HG03439 (cell line): Measurements from ENCODE around the gene TMEM203.

Source experiments
- ATAC-seq: cut with Tn5 transposase; IDR thresholded peaks from one replicate; pipeline ENCODE4 v1.9.1; 2021; ENCODE audit warnings: mild to moderate bottlenecking, moderate library complexity; ENCODE audit not compliant: unreplicated experiment

The TMEM203 gene

DNA sequence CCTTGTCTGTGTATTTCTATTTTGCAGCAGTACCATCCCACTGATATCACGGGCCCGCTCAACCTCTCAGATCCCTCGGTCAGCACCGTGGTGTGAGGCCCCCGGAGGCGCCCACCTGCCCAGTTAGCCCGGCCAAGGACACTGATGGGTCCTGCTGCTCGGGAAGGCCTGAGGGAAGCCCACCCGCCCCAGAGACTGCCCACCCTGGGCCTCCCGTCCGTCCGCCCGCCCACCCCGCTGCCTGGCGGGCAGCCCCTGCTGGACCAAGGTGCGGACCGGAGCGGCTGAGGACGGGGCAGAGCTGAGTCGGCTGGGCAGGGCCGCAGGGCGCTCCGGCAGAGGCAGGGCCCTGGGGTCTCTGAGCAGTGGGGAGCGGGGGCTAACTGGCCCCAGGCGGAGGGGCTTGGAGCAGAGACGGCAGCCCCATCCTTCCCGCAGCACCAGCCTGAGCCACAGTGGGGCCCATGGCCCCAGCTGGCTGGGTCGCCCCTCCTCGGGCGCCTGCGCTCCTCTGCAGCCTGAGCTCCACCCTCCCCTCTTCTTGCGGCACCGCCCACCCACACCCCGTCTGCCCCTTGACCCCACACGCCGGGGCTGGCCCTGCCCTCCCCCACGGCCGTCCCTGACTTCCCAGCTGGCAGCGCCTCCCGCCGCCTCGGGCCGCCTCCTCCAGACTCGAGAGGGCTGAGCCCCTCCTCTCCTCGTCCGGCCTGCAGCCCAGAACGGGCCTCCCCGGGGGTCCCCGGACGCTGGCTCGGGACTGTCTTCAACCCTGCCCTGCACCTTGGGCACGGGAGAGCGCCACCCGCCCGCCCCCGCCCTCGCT lies 37.5 kb downstream of the TMEM203 start:
- ATAC-seq: no peak

DNA sequence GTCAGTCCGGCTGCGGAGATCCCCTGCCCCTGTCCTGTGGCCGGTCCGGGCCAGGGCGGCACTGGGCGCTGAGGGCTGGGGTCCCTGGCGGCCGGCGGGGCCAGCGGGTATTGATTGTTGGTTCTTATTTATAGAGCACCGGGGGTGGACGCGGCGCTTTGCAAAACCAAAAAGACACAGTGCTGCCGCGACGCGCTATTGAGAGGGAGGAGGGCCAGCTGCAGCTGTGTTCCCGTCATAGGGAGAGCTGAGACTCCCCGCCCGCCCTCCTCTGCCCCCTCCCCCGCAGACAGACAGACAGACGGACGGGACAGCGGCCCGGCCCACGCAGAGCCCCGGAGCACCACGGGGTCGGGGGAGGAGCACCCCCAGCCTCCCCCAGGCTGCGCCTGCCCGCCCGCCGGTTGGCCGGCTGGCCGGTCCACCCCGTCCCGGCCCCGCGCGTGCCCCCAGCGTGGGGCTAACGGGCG lies 38.1 kb downstream of the TMEM203 start:
- ATAC-seq: no peak

DNA sequence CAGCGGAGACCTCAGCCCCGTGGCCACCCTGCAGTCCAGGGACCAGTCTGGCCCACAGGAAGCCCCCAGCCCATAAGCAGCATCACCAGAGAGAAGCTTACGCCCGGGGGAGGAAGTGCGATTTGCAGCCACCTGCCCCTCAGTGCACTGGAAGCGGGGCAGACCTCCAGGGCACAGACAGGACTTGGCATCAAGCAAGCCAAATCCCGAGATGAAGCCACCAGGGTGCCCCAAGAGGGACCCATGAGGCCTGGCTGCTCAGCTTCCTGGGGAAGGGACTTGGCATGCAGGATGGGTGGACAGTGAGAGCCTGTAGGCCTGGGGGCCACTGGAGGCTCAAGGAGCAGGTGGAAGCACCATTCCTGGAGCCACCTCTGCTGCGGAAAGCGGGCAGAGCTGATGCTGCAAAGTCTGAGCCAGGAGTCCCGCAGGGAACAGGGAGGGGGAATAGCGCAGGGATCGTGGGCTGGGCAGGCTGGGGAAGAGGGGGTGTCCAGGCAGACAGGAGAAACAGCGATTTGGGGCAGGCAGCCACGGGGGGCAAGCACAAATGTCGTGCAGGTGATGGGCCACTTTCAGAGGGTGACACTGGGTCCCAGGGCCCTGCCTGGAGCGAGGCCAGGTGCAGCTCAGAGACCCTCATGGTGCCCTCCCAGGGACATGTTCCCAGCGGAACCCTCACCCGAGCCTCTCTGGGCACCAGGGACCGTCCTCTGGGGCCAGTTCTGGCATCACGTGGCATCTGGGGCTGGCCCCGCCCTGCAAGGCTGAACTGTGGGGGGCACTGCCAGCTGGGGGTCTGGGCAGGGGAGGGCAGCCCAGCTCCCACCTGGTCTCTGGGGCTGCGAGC lies 38.8 kb downstream of the TMEM203 start:
- ATAC-seq: no peak

DNA sequence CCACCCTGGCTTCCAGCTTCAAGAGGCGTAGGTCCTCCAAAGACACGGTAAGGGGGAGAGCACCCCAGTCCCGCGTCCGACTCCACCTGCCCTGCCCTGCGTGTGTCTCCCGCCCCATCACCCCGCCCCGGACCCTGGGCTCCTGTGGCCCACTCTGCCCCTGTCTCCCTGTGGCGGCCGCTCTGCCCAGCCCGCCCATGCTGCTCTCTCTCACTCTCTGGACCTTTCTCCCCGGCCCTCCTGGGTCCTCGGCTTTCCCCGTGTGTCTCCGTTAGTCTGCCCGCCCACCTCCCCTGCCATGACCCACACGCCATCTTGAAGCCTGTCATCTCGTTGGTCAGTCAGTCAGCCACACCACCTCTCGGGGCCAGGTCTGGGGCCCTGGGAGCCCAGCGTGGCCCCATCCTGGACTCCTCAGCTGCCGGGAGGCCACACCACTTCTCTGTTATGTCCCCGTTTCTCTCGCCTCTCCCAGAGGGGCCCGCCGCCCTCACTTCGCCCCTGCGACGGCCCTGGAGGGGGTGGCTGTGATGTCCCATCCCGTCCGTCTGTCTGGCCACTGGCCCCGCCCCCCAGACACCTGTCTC lies 40.1 kb downstream of the TMEM203 start:
- ATAC-seq: no peak

DNA sequence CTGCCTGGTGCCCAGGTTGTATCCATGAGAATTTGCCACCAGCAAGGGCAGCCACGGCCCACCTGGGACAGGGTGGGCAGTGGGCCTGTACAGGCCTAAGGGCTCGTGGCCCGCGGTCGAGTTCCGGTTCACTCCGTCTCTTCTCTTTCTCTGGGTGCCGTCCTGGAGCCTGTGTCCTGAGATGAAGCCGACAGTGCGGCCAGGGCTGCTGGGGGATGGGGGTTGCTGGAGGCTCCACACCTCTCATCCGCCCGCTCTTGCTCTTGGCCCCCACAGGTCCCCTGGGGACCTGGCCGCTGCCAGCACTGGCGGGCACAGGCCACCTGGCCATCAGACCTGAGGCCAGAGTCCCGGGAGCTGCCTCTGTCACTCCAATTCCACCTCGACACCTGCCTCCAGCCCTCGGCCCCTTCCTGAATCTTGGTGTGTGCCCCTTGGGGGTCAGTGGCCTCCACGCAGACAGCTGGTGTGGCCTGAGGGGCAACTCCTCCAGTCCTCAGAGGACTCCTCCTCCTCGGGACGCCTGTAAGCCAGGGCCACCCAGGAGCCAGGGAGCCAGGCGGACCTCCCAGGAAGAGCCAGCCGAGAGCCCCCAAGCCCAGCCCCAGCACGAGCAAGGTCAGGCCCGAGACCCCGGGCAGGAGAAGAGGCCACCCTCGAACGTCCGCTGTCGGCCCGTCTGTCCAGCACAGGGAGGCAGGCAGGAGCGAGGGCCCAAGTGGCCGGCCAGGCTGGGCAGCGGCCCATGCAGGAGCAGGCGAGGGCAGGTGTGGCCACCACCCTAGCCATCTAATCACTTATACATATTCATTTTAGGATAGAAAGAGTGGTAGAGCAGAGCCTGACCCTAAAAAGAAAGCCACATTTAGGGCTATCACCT lies 40.8 kb downstream of the TMEM203 start:
- ATAC-seq: no peak

DNA sequence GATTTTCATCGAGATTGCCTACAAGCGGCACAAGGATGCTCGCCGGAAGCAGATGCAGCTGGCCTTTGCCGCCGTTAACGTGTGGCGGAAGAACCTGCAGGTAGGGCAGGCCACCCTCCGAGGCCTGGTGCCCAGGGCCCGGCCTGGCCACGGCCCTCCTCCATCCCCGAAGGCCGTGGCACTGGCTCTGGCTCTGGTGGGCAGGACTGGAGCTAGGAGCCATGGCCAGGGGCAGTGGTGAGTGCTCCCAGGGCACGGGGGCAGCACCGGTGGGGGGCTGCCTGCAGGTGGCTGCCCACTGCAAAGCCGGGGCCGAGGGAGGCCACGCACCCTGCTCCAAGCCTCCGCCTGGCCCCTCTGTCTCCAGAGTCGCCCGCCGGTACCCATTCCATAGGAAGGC lies 41.6 kb downstream of the TMEM203 start:
- no peak for ATAC-seq

DNA sequence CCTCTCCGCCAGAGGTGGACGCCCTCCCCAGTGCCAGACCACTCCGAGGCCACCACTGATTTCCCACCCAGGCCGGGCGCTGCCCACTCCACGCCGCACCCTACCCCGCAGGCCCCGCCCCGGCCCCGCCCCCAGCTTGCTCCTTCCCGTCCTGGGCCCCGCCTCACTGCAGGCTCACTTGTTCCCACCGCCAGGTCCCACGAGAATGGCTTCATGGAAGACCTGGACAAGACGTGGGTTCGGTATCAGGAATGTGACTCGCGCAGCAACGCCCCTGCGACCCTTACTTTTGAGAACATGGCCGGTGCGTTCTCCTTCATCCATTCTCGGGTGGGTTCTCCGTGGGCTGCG lies 42.1 kb downstream of the TMEM203 start:
- no peak for ATAC-seq

DNA sequence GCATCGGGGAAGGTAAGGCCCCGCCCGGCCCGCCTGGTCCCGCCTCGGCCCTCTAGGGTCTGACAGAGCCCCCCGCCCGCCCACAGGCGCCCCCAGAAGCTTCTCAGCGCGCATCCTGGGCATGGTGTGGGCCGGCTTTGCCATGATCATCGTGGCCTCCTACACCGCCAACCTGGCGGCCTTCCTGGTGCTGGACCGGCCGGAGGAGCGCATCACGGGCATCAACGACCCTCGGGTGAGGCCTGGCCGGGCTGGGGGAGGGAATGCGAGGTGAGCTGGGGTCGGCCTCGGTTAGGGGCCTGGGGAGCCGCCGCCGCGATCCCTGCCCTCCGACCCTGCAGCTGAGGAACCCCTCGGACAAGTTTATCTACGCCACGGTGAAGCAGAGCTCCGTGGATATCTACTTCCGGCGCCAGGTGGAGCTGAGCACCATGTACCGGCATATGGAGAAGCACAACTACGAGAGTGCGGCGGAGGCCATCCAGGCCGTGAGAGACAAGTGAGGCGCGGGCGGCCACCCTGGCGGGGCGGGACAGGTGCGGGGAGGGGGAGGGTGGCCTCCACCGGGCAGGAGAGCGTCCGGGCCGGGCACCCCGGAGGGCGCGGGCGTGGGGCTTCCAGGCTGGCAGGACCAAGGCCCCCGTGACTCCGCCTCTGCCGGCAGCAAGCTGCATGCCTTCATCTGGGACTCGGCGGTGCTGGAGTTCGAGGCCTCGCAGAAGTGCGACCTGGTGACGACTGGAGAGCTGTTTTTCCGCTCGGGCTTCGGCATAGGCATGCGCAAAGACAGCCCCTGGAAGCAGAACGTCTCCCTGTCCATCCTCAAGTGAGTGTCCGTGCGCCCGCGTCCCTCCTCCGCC lies 42.7 kb downstream of the TMEM203 start:
- no peak for ATAC-seq

DNA sequence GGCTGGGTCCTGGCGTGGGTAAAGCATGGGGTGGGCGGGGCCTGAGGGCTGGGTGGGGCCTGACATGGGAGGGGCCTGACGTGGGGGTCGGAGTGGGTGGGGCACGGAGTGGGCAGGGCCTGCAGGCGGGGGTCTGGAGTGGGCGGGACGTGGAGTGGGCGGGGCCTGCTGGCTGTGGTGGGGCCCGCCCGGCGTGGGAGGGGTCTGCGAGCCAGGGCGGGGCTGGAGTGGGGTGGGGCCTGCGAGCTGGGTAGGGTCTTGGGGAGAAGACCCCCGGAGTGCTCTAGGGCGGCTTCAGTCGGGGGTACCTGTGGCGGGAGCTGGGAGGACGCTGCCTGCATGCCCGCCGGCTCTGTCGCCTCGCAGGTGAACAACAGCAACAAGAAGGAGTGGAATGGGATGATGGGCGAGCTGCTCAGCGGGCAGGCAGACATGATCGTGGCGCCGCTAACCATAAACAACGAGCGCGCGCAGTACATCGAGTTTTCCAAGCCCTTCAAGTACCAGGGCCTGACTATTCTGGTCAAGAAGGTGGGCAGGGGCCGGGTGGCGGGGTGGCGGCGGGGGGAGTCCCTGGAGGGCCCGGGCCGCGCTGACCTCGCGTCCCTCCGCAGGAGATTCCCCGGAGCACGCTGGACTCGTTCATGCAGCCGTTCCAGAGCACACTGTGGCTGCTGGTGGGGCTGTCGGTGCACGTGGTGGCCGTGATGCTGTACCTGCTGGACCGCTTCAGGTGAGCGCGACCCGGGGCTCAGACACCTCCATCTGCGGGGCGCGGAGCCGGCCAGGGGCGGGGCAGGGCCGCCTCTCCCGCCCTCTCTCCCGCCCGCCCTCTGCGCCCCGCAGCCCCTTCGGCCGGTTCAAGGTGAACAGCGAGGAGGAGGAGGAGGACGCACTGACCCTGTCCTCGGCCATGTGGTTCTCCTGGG lies 43.6 kb downstream of the TMEM203 start:
- no peak for ATAC-seq

DNA sequence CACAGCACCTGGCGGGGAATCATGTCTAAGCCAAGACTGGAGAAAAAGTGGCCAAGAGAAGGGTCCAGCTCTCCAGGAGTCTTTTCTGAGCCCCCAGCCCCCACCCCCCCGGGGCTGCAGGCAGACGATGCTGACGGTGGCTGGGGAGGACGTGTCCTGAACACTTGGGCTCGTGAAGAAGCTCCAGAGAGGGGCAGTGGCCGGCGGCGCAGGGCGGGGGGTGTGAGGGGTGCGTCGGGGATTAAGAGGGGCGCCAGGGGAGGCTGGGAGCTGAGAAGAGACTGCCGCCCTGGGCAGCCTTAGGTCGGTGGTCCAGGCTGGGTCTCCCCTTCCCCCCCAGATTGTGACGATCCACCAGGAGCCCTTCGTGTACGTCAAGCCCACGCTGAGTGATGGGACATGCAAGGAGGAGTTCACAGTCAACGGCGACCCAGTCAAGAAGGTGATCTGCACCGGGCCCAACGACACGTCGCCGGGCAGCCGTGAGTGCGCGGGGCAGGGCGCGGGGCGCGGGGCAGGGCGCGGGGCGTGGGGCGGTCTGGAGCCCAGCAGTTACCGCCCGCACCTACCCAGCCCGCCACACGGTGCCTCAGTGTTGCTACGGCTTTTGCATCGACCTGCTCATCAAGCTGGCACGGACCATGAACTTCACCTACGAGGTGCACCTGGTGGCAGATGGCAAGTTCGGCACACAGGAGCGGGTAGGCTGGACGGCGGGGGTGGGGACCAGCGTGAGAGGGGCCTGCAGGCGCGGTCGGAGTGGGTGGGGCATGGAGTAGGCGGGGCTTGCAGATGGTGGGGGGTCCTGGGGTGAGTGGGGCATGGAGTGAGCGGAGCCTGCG lies 44.5 kb downstream of the TMEM203 start:
- no peak for ATAC-seq

DNA sequence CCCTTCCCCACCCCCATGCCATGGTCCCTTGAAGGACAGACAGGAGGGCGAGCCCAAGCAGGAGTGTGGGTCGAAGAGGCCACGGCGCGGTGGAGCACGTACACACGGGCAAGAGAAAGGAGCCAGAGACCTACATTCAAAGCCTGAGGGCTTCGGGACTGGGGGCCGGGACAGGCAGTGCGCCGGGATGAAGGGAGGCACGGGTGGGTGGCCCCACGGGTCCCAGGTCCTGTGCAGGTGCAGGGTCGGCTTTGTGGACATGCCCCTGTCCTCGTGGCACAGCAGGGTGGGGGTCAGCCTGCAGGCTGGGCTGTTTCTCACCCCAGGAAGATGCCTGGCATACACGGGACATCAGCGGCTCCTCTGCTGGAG lies 45.4 kb downstream of the TMEM203 start:
- no peak for ATAC-seq

DNA sequence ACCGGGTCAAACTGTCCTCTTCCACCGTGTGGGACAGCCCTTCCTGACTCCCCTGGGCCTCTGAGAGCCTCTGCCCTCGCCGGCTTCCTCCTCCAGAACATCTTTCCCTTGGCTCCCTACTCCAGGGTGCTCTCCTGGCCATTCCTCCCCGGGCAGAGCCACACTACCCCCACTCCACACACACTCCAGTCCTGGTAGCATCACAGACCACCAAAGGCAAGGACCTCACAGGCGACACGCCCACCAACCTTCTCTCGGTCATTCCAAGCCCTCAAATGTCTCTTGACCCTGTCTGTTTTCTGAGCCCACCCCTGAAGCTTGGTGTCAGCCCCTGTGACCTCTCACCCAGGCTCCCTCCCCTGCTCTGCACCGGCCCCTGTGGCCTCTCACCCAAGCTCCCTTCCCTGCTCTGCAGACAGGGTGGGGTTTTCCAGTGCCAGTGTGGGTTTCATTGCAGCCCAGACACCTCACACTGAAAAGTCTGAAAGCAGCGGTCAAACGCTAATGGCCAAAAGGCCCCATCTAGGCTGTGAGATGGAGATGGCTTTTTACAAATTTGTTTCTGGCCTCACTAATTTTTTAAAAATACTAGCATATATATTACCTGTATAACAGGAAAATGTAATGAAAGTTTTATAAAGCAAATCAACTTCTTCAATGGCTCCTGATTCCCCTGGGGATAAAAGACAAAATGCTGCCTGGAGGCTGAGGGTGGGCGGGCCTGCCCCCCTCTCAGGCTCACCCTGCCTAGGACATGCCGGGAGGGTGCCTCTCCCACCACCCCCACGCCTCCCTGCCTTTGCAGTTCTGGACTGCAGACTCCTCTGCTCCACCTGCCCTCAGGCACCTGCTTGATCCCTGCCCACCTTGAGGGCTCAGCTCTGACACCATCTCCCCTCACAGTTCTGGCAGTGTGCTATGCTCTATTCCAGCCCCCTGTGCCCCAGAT lies 46.1 kb downstream of the TMEM203 start:
- no peak for ATAC-seq

DNA sequence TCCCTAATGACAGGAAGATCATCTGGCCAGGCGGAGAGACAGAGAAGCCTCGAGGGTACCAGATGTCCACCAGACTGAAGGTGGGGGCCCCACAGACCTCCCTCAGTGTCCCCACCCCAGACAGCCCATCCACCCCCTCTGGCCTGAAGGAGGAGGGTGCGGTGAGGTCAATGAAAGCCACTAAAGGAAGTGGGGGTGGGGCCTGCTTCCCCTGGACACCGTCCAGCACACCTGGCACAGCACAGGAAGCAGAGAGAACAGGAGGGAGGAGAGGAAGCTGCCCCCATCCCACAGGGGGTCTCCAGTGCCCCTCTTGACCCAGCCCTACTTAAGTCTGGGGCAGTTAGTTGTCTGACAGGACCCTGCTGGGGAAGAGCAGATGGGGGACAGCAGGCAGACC lies 46.8 kb downstream of the TMEM203 start:
- no peak for ATAC-seq

DNA sequence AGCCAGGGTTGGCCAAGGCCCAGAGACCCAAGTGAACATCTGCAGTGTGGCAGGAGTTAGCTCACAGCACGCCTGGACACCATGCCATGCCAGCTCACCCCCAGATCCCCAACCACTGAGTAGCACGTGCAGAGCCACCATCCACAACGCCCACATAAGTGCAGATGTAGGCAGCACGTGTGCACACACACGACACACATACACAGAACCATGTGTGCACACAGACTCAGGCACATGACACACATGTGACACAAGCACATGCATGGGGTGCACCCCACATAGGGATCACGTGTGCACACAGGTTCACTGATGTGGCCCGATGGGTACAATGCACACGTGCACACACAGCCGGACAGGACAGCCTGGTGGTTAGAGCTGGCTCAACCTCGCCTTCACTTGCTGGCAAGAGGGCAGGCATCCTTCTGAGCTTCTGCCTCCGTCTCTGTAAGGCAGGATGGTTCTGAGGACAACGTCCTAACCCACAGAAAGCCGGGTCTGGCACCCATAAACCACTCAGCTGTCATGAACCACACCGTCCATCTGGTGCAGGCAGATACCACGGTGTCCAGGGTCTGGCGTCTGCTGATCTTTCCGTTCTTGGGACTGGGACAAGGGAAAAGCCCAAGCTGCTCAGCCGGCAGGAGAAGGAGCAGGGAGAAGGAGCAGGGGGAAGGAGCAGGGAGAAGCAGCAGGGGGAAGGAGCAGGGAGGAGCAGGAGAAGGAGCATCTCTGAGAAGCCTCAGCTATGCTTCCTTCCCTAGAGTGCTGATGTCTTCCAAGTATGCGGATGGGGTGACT lies 47.6 kb downstream of the TMEM203 start:
- no peak for ATAC-seq

DNA sequence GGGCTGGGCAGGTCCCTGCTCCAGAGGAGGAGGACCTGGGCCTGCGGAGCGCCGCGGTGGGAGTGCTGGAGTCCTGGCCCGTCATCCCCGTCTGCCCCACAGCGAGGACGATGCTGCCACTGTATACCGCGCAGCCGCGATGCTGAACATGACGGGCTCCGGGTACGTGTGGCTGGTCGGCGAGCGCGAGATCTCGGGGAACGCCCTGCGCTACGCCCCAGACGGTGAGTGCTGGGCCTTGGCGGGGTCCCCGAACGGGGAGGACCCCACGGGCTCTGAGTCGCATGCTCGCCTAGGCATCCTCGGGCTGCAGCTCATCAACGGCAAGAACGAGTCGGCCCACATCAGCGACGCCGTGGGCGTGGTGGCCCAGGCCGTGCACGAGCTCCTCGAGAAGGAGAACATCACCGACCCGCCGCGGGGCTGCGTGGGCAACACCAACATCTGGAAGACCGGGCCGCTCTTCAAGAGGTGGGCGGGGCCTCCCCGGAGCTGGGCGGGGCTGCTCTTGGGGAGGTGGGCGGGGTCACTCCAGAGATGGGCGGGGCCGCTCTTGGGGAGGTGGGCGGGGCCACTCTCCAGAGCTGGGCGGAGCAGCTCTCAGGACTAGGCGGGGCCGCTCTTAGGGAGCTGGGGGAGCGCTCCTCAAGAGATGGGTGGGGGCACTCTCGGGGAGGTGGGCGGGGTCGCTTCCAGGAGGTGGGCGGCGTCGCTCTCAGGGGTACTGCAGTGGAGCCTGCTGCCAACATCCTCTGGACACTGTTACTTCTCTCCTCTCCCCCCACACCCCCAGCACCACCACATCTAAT lies 48.7 kb downstream of the TMEM203 start:
- ATAC-seq: no peak
